H9 (cell line): ENCODE data around the gene ATXN7L3B. TPM values are rescaled to one million over a fixed set of nuclear protein-coding genes. Genes with fewer than 3 reads are reported as not detected.
A peak's percentile ranks its signal among the peaks of the same experiment; 100 is the strongest.

Experiments
- DNase-seq: peaks from one replicate; pipeline ENCODE4 v3.0.0-alpha.2; 2017
- H2AFZ ChIP-seq: one replicate; pipeline ENCODE4 v1.6.1; 2013; ENCODE audit warnings: mild to moderate bottlenecking, low read length, control low read depth, moderate library complexity
- H2AK5ac ChIP-seq: 2 replicates; pipeline ENCODE4 v1.6.1; 2013; ENCODE audit warnings: low read length, control low read depth, mixed read lengths; ENCODE audit not compliant: insufficient read length
- H2BK120ac ChIP-seq: one replicate; pipeline ENCODE4 v1.6.1; 2013; ENCODE audit warnings: low read depth, mild to moderate bottlenecking, low read length, control low read depth, inconsistent platforms; ENCODE audit not compliant: poor library complexity, severe bottlenecking
- H2BK12ac ChIP-seq: 2 replicates; pipeline ENCODE4 v1.6.1; 2013; ENCODE audit warnings: low read length, control low read depth, mixed read lengths, low read depth; ENCODE audit not compliant: insufficient read length
- H2BK15ac ChIP-seq: 2 replicates; pipeline ENCODE4 v1.6.1; 2013; ENCODE audit warnings: low read depth, low read length, control low read depth
- H2BK20ac ChIP-seq: one replicate; pipeline ENCODE4 v1.6.1; 2013; ENCODE audit warnings: low read depth, mild to moderate bottlenecking, low read length, control low read depth, inconsistent platforms; ENCODE audit not compliant: poor library complexity, severe bottlenecking
- H2BK5ac ChIP-seq: 2 replicates; pipeline ENCODE4 v1.6.1; 2013; ENCODE audit warnings: low read length, control low read depth, mixed read lengths; ENCODE audit not compliant: insufficient read length
- H3K14ac ChIP-seq: 2 replicates; pipeline ENCODE4 v1.6.1; 2013; ENCODE audit warnings: low read length, control low read depth; ENCODE audit not compliant: insufficient read depth
- H3K18ac ChIP-seq: 2 replicates; pipeline ENCODE4 v1.6.1; 2013; ENCODE audit warnings: low read depth, mild to moderate bottlenecking, mixed read lengths, low read length, control low read depth; ENCODE audit not compliant: insufficient read length
- H3K23ac ChIP-seq: 2 replicates; pipeline ENCODE4 v1.6.1; 2013; ENCODE audit warnings: low read length, control low read depth, mixed read lengths, low read depth; ENCODE audit not compliant: insufficient read length
- H3K23me2 ChIP-seq: 2 replicates; pipeline ENCODE4 v1.6.1; 2013; ENCODE audit warnings: low read depth, mild to moderate bottlenecking, mixed read lengths, low read length, control low read depth; ENCODE audit not compliant: insufficient read length, poor library complexity, severe bottlenecking
- H3K27ac ChIP-seq: 2 replicates; pipeline ENCODE4 v1.5.1; 2013; ENCODE audit warnings: low read length, control low read depth, mixed read lengths, low read depth; ENCODE audit not compliant: insufficient read length
- H3K27me3 ChIP-seq: 2 replicates; pipeline ENCODE4 v1.6.1; 2013; ENCODE audit warnings: low read length, control low read depth, inconsistent platforms; ENCODE audit not compliant: insufficient read depth
- H3K4ac ChIP-seq: 2 replicates; pipeline ENCODE4 v1.6.1; 2013; ENCODE audit warnings: low read depth, mild to moderate bottlenecking, control low read depth, inconsistent platforms, low read length, moderate library complexity
- H3K4me1 ChIP-seq: 2 replicates; pipeline ENCODE4 v1.6.1; 2013; ENCODE audit warnings: low read length, control low read depth, inconsistent platforms; ENCODE audit not compliant: insufficient read depth
- H3K4me2 ChIP-seq: 2 replicates; pipeline ENCODE4 v1.6.1; 2013; ENCODE audit warnings: low read length, control low read depth, mixed read lengths; ENCODE audit not compliant: insufficient read length, insufficient read depth
- H3K56ac ChIP-seq: 2 replicates; pipeline ENCODE4 v1.6.1; 2013; ENCODE audit warnings: low read depth, mild to moderate bottlenecking, mixed read lengths, low read length, control low read depth; ENCODE audit not compliant: insufficient read length
- H3K79me1 ChIP-seq: 2 replicates; pipeline ENCODE4 v1.6.1; 2013; ENCODE audit warnings: low read depth, mild to moderate bottlenecking, moderate library complexity, low read length, control low read depth, inconsistent platforms; ENCODE audit not compliant: insufficient read depth, poor library complexity, severe bottlenecking
- H3K79me2 ChIP-seq: 2 replicates; pipeline ENCODE4 v1.6.1; 2013; ENCODE audit warnings: low read length, control low read depth, inconsistent platforms; ENCODE audit not compliant: insufficient read depth
- H3K9ac ChIP-seq: 2 replicates; pipeline ENCODE4 v1.6.1; 2013; ENCODE audit warnings: low read length, control low read depth, mixed read lengths; ENCODE audit not compliant: insufficient read length; ENCODE audit errors: extremely low read depth
- H3K9me3 ChIP-seq: one replicate; pipeline ENCODE4 v1.6.1; 2013; ENCODE audit warnings: low read depth, low read length, inconsistent platforms; ENCODE audit not compliant: control insufficient read depth
- H3T11ph ChIP-seq: one replicate; pipeline ENCODE4 v1.6.1; 2013; ENCODE audit warnings: mild to moderate bottlenecking, low read length, control low read depth, inconsistent platforms
- H4K20me1 ChIP-seq: one replicate; pipeline ENCODE4 v1.6.1; 2013; ENCODE audit not compliant: control insufficient read depth, insufficient read length, insufficient read depth
- H4K5ac ChIP-seq: 2 replicates; pipeline ENCODE4 v1.6.1; 2013; ENCODE audit warnings: low read depth, mild to moderate bottlenecking, mixed read lengths, low read length, control low read depth; ENCODE audit not compliant: insufficient read length
- H4K8ac ChIP-seq: replicated peaks from 2 replicates; pipeline ENCODE4 v1.6.1; 2013; ENCODE audit warnings: low read length, control low read depth, mixed read lengths, low read depth; ENCODE audit not compliant: insufficient read length
- H4K91ac ChIP-seq: 2 replicates; pipeline ENCODE4 v1.6.1; 2013; ENCODE audit warnings: low read depth, mild to moderate bottlenecking, moderate library complexity, mixed read lengths, low read length, control low read depth; ENCODE audit not compliant: insufficient read length
- H3K27ac Mint-ChIP-seq, 3 experiments: 2 replicates in 2 of 3; 3 replicates in 1 of 3; pipeline ENCODE4 v1.8.0; 2020 to 2021; ENCODE audit warnings: mixed read lengths in 3 of 3, mild to moderate bottlenecking in 1 of 3, moderate library complexity in 1 of 3
- H3K27me3 Mint-ChIP-seq: 2 replicates; pipeline ENCODE4 v1.8.0; 2021; ENCODE audit warnings: low read depth, mild to moderate bottlenecking, moderate library complexity, mixed read lengths
- H3K36me3 Mint-ChIP-seq, 3 experiments: 2 replicates in 2 of 3; 3 replicates in 1 of 3; pipeline ENCODE4 v1.8.0; 2020 to 2021; ENCODE audit warnings: low read depth in 3 of 3, mixed read lengths in 3 of 3; ENCODE audit not compliant: insufficient read depth in 1 of 3
- H3K4me1 Mint-ChIP-seq, 2 experiments: 2 replicates each; pipeline ENCODE4 v1.8.0; 2020; ENCODE audit warnings: mixed read lengths in 2 of 2
- H3K4me3 Mint-ChIP-seq, 2 experiments: 2 replicates in 1 of 2; 3 replicates in 1 of 2; pipeline ENCODE4 v1.8.0; 2020 to 2021; ENCODE audit warnings: mild to moderate bottlenecking in 2 of 2, mixed read lengths in 2 of 2, moderate library complexity in 1 of 2
- H3K9me3 Mint-ChIP-seq, 2 experiments: 2 replicates in 1 of 2; 3 replicates in 1 of 2; pipeline ENCODE4 v1.8.0; 2020; ENCODE audit warnings: mild to moderate bottlenecking in 2 of 2, mixed read lengths in 2 of 2, moderate library complexity in 1 of 2
- WGBS: extraction: QIAGEN DNeasy Blood & Tissue Kit; methylation state at CpG from one replicate; pipeline ENCODE4 v1.1.7; 2013; ENCODE audit warnings: missing lambda C conversion rate, low lambda C conversion rate, mixed read lengths; ENCODE audit not compliant: insufficient read length; ENCODE audit errors: extremely low coverage; 5-methylcytosine and 5-hydroxymethylcytosine counted together
- total RNA-seq: library from RNA; stranded (reverse); gene quantifications from 2 replicates; pipeline ENCODE4 v1.2.1, GENCODE V29; 2021
- TF ChIP-seq, protein P1 (sequence below): fragments of 200-600 bp; sonication (generic); conservative IDR thresholded peaks from 3 replicates; pipeline ENCODE4 v1.8.0; 2021; ENCODE audit warnings: antibody characterized with exemption, mild to moderate bottlenecking

ATXN7L3B gene
- total RNA-seq, 1 experiment from 2014 or later, result 35.3 TPM

DNA sequence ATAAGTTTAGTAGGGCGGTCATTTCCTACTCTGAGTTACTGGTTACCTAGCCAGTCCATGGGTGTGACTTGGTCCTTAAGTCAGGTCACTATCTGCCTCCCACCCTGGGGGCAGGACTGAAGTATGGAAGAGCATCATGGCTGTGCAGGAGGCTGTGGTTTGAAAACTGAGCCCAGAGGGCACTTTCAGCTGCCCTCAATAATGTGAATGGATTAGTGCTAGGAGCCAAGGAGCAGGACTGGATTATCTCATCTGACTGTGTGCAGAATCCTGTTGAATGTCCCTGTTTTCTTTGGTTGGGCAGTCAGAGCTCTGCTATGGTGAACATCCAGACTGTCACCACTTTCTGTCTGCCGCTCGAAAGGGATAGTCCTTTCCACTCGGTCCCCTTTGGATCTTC is 1.6 kb downstream of the ATXN7L3B start:
- H3T11ph ChIP-seq, result no peak overlapping the region
- no peak overlapping the region for H3K9ac ChIP-seq
- peaks cover 15 to 20% (median 20%) of the 10 kb centered on the region in 3 experiments for H3K36me3 Mint-ChIP-seq
- H3K27me3 ChIP-seq, result no peaks in the 10 kb centered on the region
- peak overlapping the region; percentile 94 for H3K4me2 ChIP-seq
- TF ChIP-seq, protein P1, sequence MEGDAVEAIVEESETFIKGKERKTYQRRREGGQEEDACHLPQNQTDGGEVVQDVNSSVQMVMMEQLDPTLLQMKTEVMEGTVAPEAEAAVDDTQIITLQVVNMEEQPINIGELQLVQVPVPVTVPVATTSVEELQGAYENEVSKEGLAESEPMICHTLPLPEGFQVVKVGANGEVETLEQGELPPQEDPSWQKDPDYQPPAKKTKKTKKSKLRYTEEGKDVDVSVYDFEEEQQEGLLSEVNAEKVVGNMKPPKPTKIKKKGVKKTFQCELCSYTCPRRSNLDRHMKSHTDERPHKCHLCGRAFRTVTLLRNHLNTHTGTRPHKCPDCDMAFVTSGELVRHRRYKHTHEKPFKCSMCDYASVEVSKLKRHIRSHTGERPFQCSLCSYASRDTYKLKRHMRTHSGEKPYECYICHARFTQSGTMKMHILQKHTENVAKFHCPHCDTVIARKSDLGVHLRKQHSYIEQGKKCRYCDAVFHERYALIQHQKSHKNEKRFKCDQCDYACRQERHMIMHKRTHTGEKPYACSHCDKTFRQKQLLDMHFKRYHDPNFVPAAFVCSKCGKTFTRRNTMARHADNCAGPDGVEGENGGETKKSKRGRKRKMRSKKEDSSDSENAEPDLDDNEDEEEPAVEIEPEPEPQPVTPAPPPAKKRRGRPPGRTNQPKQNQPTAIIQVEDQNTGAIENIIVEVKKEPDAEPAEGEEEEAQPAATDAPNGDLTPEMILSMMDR, result no peak
- no peak overlapping the region for H4K5ac ChIP-seq
- no peak overlapping the region for H3K56ac ChIP-seq
- no peak overlapping the region for H2AK5ac ChIP-seq
- H3K79me2 ChIP-seq, result peaks cover 22% of the 10 kb centered on the region; the same call in 1 of the 2 replicates
- no peaks in the 10 kb centered on the region for H3K9me3 ChIP-seq
- H3K9me3 Mint-ChIP-seq, result no peaks in the 10 kb centered on the region
- no peak overlapping the region for H3K18ac ChIP-seq
- peaks cover 55 to 57% of the 10 kb centered on the region in 2 experiments for H3K4me1 Mint-ChIP-seq
- no peak overlapping the region for H2BK20ac ChIP-seq
- H3K4me3 Mint-ChIP-seq, result peak overlapping the region; percentile 94 to 97
- no peaks in the 10 kb centered on the region for H4K20me1 ChIP-seq
- H3K4ac ChIP-seq, result no peak overlapping the region
- no peak overlapping the region for H4K91ac ChIP-seq
- H3K79me1 ChIP-seq, result peaks cover 3% of the 10 kb centered on the region
- H2BK15ac ChIP-seq, result no peak overlapping the region
- H3K23me2 ChIP-seq, result peaks cover 14% of the 10 kb centered on the region
- no peak overlapping the region for H2BK12ac ChIP-seq
- H3K27ac ChIP-seq, result no peak overlapping the region
- no peak overlapping the region for H2AFZ ChIP-seq
- H3K27me3 Mint-ChIP-seq, result no peaks in the 10 kb centered on the region
- WGBS, result no CpG with 5 or more reads among the region's 4 CpGs
- DNase-seq, result no peak
- H3K4me1 ChIP-seq, result peaks cover 16% of the 10 kb centered on the region
- H3K27ac Mint-ChIP-seq, result peak overlapping the region in 2 of 3 experiments; percentile 34 to 99; a peak in 2 of 7 replicates
- H3K14ac ChIP-seq, result no peak overlapping the region
- no peak overlapping the region for H2BK120ac ChIP-seq
- no peak overlapping the region for H2BK5ac ChIP-seq
- H4K8ac ChIP-seq, result no peak overlapping the region
- no peak overlapping the region for H3K23ac ChIP-seq
